GM12801 (cell line): ENCODE data around the gene PDCD7.

ENCODE experiments used
- CTCF ChIP-seq: IDR thresholded peaks from one replicate; pipeline ENCODE4 v1.5.1; 2011; ENCODE audit warnings: control low read depth; ENCODE audit not compliant: insufficient read length; ENCODE audit errors: extremely low read depth

The PDCD7 gene

GRCh38 chr15:65069179-65069578, 64.4 kb downstream of the PDCD7 start:
- no peak for TF ChIP-seq CTCF

GRCh38 chr15:65068403-65068788, 65.2 kb downstream of the PDCD7 start:
- no peak for TF ChIP-seq CTCF

- TF ChIP-seq CTCF, result no peak
Measured at GRCh38 chr15:65067645-65068402, 65.8 kb downstream of the PDCD7 start, which contains the start of gene RASL12. RASL12 (minus strand) TSS chr15:65067991; CDS start chr15:65067835, 156 bp downstream.
